ENCODE measurements around the gene RAE1.
A peak's percentile ranks its signal among the peaks of the same experiment; 100 is the strongest.

RAE1 gene

GRCh38 chr20:57315083-57315975 is 35.7 kb upstream of the RAE1 start:
- H2AFZ ChIP-seq (ENCODE audit: insufficient read depth, low read length, poor library complexity) = no peak overlapping the region
- H3K4me3 ChIP-seq (ENCODE audit: low read depth, low read length) = no peak overlapping the region
- H3K79me1 ChIP-seq (ENCODE audit: low read length) = no peaks in the 10 kb centered on the region
- H4K91ac ChIP-seq (ENCODE audit: low read depth, low read length) = no peak overlapping the region
- H3K9me3 ChIP-seq (ENCODE audit: insufficient read depth, low read depth, low read length) = no peaks in the 10 kb centered on the region
- H3K4me1 ChIP-seq (ENCODE audit: control insufficient read depth in 1 of 2, insufficient read depth in 2 of 2, low read length in 2 of 2) = peaks cover 0 to 3% of the 10 kb centered on the region in 2 experiments
- H3K18ac ChIP-seq (ENCODE audit: low read length) = no peak overlapping the region
- H4K12ac ChIP-seq (ENCODE audit: low read depth, low read length) = no peak overlapping the region
- DNase-seq = no peak
- H2BK5ac ChIP-seq (ENCODE audit: low read depth, low read length, poor library complexity) = no peak overlapping the region
- no peaks in the 10 kb centered on the region for H3K36me3 ChIP-seq (ENCODE audit: control insufficient read depth in 1 of 2, insufficient read depth in 2 of 2, low read length in 2 of 2)
- no peak overlapping the region for H3K23ac ChIP-seq (ENCODE audit: low read length)
- H3K9ac ChIP-seq (ENCODE audit: low read length) = no peak overlapping the region
- H2AK5ac ChIP-seq (ENCODE audit: low read length) = no peak overlapping the region
- H2BK12ac ChIP-seq (ENCODE audit: low read length) = no peak overlapping the region
- no CpG with 5 or more reads among the region's 8 CpGs for WGBS (ENCODE audit: extremely low coverage, insufficient coverage, insufficient read length)
- no peak overlapping the region for H3K14ac ChIP-seq (ENCODE audit: low read length)
- no peak overlapping the region for H3K4me2 ChIP-seq (ENCODE audit: low read length)
- no peak overlapping the region for H3K27ac ChIP-seq (ENCODE audit: low read depth, low read length)
- no peak overlapping the region for H4K8ac ChIP-seq (ENCODE audit: low read depth, low read length)
- no peak overlapping the region for H3K4ac ChIP-seq (ENCODE audit: low read depth, low read length)
- H2BK120ac ChIP-seq (ENCODE audit: insufficient read depth, low read length, poor library complexity) = no peak overlapping the region
- H3K27me3 ChIP-seq (ENCODE audit: insufficient read depth, low read length) = no peaks in the 10 kb centered on the region
- H3K79me2 ChIP-seq (ENCODE audit: control insufficient read depth, insufficient read depth, low read length, poor library complexity) = no peaks in the 10 kb centered on the region

GRCh38 chr20:57315976-57316480 is 35.0 kb upstream of the RAE1 start:
- DNase-seq = peak in 1 of 2 donors; percentile 31
- WGBS (ENCODE audit: extremely low coverage, insufficient coverage, insufficient read length) = no CpG with 5 or more reads among the region's 8 CpGs

GRCh38 chr20:57316795-57317201 is 34.3 kb upstream of the RAE1 start:
- Histone ChIP-seq H3K79me1 (ENCODE audit: low read length) (no peaks in the 10 kb centered on the region), H3K4ac (ENCODE audit: low read depth, low read length) (no peak overlapping the region), H3K36me3 (ENCODE audit: control insufficient read depth in 1 of 2, insufficient read depth in 2 of 2, low read length in 2 of 2) (no peaks in the 10 kb centered on the region), H3K27ac (ENCODE audit: low read depth, low read length) (no peak overlapping the region), H2BK120ac (ENCODE audit: insufficient read depth, low read length, poor library complexity) (no peak overlapping the region), H3K9me3 (ENCODE audit: insufficient read depth, low read depth, low read length) (no peaks in the 10 kb centered on the region), H3K4me2 (ENCODE audit: low read length) (no peak overlapping the region), H2BK5ac (ENCODE audit: low read depth, low read length, poor library complexity) (no peak overlapping the region), H3K9ac (ENCODE audit: low read length) (no peak overlapping the region), H4K8ac (ENCODE audit: low read depth, low read length) (no peak overlapping the region), H3K23ac (ENCODE audit: low read length) (no peak overlapping the region), H2AK5ac (ENCODE audit: low read length) (no peak overlapping the region), H3K4me3 (ENCODE audit: low read depth, low read length) (no peak overlapping the region), H3K4me1 (ENCODE audit: control insufficient read depth in 1 of 2, insufficient read depth in 2 of 2, low read length in 2 of 2) (peaks cover 0 to 3% of the 10 kb centered on the region in 2 experiments), H2BK12ac (ENCODE audit: low read length) (no peak overlapping the region), H3K14ac (ENCODE audit: low read length) (no peak overlapping the region), H3K79me2 (ENCODE audit: control insufficient read depth, insufficient read depth, low read length, poor library complexity) (no peaks in the 10 kb centered on the region), H3K18ac (ENCODE audit: low read length) (no peak overlapping the region), H4K12ac (ENCODE audit: low read depth, low read length) (no peak overlapping the region), H3K27me3 (ENCODE audit: insufficient read depth, low read length) (no peaks in the 10 kb centered on the region), H4K91ac (ENCODE audit: low read depth, low read length) (no peak overlapping the region), H2AFZ (ENCODE audit: insufficient read depth, low read length, poor library complexity) (no peak overlapping the region)
- DNase-seq = no peak
- no CpG with 5 or more reads among the region's 9 CpGs for WGBS (ENCODE audit: extremely low coverage, insufficient coverage, insufficient read length)

More at GRCh38 chr20:57315976-57316480, 35.0 kb upstream of the RAE1 start:
- Histone ChIP-seq H3K9me3 (ENCODE audit: insufficient read depth, low read depth, low read length) (no peaks in the 10 kb centered on the region), H2BK12ac (ENCODE audit: low read length) (no peak overlapping the region), H2BK5ac (ENCODE audit: low read depth, low read length, poor library complexity) (no peak overlapping the region), H3K4me3 (ENCODE audit: low read depth, low read length) (no peak overlapping the region), H3K23ac (ENCODE audit: low read length) (no peak overlapping the region), H4K91ac (ENCODE audit: low read depth, low read length) (no peak overlapping the region), H4K12ac (ENCODE audit: low read depth, low read length) (no peak overlapping the region), H3K79me1 (ENCODE audit: low read length) (no peaks in the 10 kb centered on the region), H3K4me2 (ENCODE audit: low read length) (no peak overlapping the region), H3K36me3 (ENCODE audit: control insufficient read depth in 1 of 2, insufficient read depth in 2 of 2, low read length in 2 of 2) (no peaks in the 10 kb centered on the region), H3K27me3 (ENCODE audit: insufficient read depth, low read length) (no peaks in the 10 kb centered on the region), H3K4ac (ENCODE audit: low read depth, low read length) (no peak overlapping the region), H3K4me1 (ENCODE audit: control insufficient read depth in 1 of 2, insufficient read depth in 2 of 2, low read length in 2 of 2) (peaks cover 0 to 3% of the 10 kb centered on the region in 2 experiments), H3K9ac (ENCODE audit: low read length) (no peak overlapping the region), H3K14ac (ENCODE audit: low read length) (no peak overlapping the region), H4K8ac (ENCODE audit: low read depth, low read length) (no peak overlapping the region), H3K18ac (ENCODE audit: low read length) (no peak overlapping the region), H2AFZ (ENCODE audit: insufficient read depth, low read length, poor library complexity) (no peak overlapping the region), H2AK5ac (ENCODE audit: low read length) (no peak overlapping the region), H3K79me2 (ENCODE audit: control insufficient read depth, insufficient read depth, low read length, poor library complexity) (no peaks in the 10 kb centered on the region), H3K27ac (ENCODE audit: low read depth, low read length) (no peak overlapping the region), H2BK120ac (ENCODE audit: insufficient read depth, low read length, poor library complexity) (no peak overlapping the region)

- Histone ChIP-seq H4K12ac (ENCODE audit: low read depth, low read length) (no peak overlapping the region), H4K91ac (ENCODE audit: low read depth, low read length) (no peak overlapping the region), H3K36me3 (ENCODE audit: control insufficient read depth in 1 of 2, insufficient read depth in 2 of 2, low read length in 2 of 2) (no peaks in the 10 kb centered on the region), H2AK5ac (ENCODE audit: low read length) (no peak overlapping the region), H3K79me1 (ENCODE audit: low read length) (no peaks in the 10 kb centered on the region), H2BK12ac (ENCODE audit: low read length) (no peak overlapping the region), H3K4ac (ENCODE audit: low read depth, low read length) (no peak overlapping the region), H3K4me2 (ENCODE audit: low read length) (no peak overlapping the region), H2BK5ac (ENCODE audit: low read depth, low read length, poor library complexity) (no peak overlapping the region), H3K18ac (ENCODE audit: low read length) (no peak overlapping the region), H2AFZ (ENCODE audit: insufficient read depth, low read length, poor library complexity) (no peak overlapping the region), H3K27me3 (ENCODE audit: insufficient read depth, low read length) (no peaks in the 10 kb centered on the region), H3K79me2 (ENCODE audit: control insufficient read depth, insufficient read depth, low read length, poor library complexity) (no peaks in the 10 kb centered on the region), H3K4me3 (ENCODE audit: low read depth, low read length) (no peak overlapping the region), H2BK120ac (ENCODE audit: insufficient read depth, low read length, poor library complexity) (no peak overlapping the region), H3K27ac (ENCODE audit: low read depth, low read length) (no peak overlapping the region), H3K4me1 (ENCODE audit: control insufficient read depth in 1 of 2, insufficient read depth in 2 of 2, low read length in 2 of 2) (peaks cover 0 to 3% of the 10 kb centered on the region in 2 experiments), H3K14ac (ENCODE audit: low read length) (no peak overlapping the region), H4K8ac (ENCODE audit: low read depth, low read length) (no peak overlapping the region), H3K9me3 (ENCODE audit: insufficient read depth, low read depth, low read length) (no peaks in the 10 kb centered on the region), H3K9ac (ENCODE audit: low read length) (no peak overlapping the region), H3K23ac (ENCODE audit: low read length) (no peak overlapping the region)
- WGBS (ENCODE audit: extremely low coverage, insufficient coverage, insufficient read length) = no CpG with 5 or more reads among the region's 8 CpGs
- DNase-seq = no peak
Observed at GRCh38 chr20:57317316-57317788, 33.7 kb upstream of the RAE1 start.
